SHP77 (cell line): ENCODE data around the gene PNMA3.
"Not testable (repeated sequence)": the region's sequence is repeated elsewhere in the genome, so short reads cannot be mapped to it uniquely, and the experiment has no call there.

Source experiments
- DNase-seq, 2 experiments: peaks; one replicate each; lab custom pipeline; 2025; lab: John Stamatoyannopoulos, UW

PNMA3 gene

DNA sequence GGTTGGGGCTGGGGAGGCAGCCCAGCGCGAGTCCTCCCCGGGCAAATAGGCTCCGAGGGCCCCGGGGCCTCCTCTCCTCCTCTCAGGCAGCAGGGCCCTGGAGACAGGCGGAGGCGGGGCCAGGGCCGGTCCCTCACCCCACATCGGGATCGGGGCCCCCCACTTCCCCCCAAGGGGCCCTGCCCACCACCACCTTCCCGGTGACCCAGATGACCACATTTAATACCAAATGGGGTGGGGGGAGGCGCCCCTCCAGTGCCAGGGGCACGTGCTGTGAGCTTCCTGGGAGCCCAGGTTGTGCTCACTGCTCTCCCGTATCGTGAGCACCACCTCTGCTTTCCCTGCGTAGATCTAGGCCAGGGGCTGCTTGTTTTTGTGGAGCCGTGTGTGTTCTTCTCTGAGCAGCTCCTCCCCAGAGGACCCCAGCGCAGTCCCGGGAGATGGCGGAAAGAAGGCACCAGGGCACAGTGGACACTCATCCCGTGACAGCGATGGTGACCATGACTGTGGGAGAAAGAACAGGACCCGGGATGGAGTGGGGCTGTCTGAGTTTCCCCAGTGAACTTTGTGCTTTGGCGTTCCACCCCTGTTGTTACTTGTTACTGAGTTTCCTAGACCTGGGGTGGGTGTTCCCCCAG, 18.1 kb downstream of the PNMA3 start:
- DNase-seq, result no peak

GRCh38 chrX:153074935-153075334, 18.7 kb downstream of the PNMA3 start:
- no peak for DNase-seq

- DNase-seq, result no peak
These were observed 19.1 kb downstream of the PNMA3 start for GRCh38 chrX:153075366-153075765.

- not testable (repeated sequence) for DNase-seq
These were observed 21.3 kb downstream of the PNMA3 start for GRCh38 chrX:153077437-153078135.

GRCh38 chrX:153083238-153083923, 27.1 kb downstream of the PNMA3 start:
- DNase-seq, result not testable (repeated sequence)

DNA sequence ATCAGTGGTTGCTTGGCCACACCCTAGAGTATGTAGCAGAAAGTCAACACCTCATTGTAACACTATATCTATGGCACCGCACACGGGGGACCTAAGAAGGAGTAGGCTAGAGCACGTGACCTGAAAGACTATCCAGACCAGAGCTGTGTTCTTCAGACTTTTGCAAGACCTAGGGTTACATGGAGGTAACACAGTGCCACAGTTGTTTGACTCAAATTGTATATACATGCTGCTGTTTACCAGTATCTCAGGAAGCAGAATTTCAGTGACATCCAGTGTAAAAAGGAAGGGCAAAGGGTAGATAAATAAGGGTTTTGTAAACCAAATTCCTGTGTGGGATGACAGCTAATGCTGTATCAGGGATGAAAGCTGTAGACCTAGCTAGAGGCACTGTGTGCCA, 46.1 kb downstream of the PNMA3 start:
- no peak for DNase-seq

DNA sequence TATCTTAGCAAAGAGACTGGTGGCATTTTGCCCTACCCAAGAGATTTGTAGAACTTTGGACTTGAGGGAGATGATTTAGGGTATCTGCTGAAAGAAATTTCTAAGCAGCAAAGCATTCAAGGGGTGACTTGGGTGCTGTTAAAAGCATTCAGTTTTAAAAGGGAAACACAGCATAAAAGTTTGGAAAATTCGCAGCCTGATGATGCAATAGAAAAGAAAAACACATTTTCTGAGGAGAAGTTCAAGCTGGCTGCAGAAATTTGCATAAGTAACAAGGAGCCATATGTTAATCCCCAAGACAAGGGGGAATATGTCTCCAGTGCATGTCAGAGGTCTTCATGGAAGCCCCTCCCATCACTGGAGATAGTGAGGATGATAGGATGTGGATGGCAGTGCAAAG, 48.7 kb downstream of the PNMA3 start:
- DNase-seq, result not testable (repeated sequence)

GRCh38 chrX:153106092-153106801, 50.0 kb downstream of the PNMA3 start:
- DNase-seq, result not testable (repeated sequence)
